HCT116 (cell line): Measurements from ENCODE around the gene HUS1B. TPM values are rescaled to one million over a fixed set of nuclear protein-coding genes. Genes with fewer than 3 reads are reported as not detected.

Experiments used
- ATAC-seq: fragments of 200-7000 bp; cut with Tn5 transposase; 2 replicates; pipeline ENCODE4 v1.9.1; 2020; ENCODE audit warnings: mild to moderate bottlenecking, moderate library complexity
- BruUV-seq: library from RNA; stranded (reverse); fragments of 400-500 nt; replicated peaks from 2 replicates; lab custom pipeline; 2021; lab: Mats Ljungman, UMichigan
- CTCF ChIA-PET: fragments of 300-600 bp; sonication (Branson Sonifier 250); formaldehyde crosslinking; loops from one replicate; lab custom pipeline; 2021; ENCODE audit warnings: antibody characterized with exemption; lab: Charles Lee
- POLR2A ChIA-PET: fragments of 300-600, 350-600 bp; sonication (Branson Sonifier 250); formaldehyde crosslinking; loops from one replicate; lab custom pipeline; 2021; ENCODE audit warnings: antibody characterized with exemption; lab: Charles Lee
- RAD21 ChIA-PET, 2 experiments: fragments of 300-600 bp; sonication (Branson Sonifier 250); formaldehyde crosslinking; loops; one replicate each; lab custom pipeline; 2023; ENCODE audit warnings: low total read pairs in 2 of 2; ENCODE audit not compliant: uncharacterized antibody in 2 of 2, unreplicated experiment in 2 of 2, low non-redundant PET in 1 of 2; lab: Charles Lee
- DNase-seq: peaks from one replicate; pipeline ENCODE4 v3.0.0-alpha.2; 2010; ENCODE audit warnings: low read depth, low spot score
- H2AFZ ChIP-seq: fragments of 200-600 bp; shearing (Covaris generic), sonication (generic); 2 replicates; pipeline ENCODE4 v1.6.1; 2017; ENCODE audit warnings: low read depth, mixed run types, mixed read lengths, antibody characterized with exemption, low read length; ENCODE audit not compliant: poor library complexity, severe bottlenecking
- H3K27ac ChIP-seq: 2 replicates; pipeline ENCODE4 v1.5.1; 2012; ENCODE audit warnings: low read depth, low read length
- H3K27me3 ChIP-seq: fragments of 200-600 bp; sonication (generic); 2 replicates; pipeline ENCODE4 v1.6.1; 2016; ENCODE audit warnings: mixed run types, low read length, mixed read lengths; ENCODE audit not compliant: insufficient read depth
- H3K36me3 ChIP-seq, 2 experiments: fragments of 200-500 bp in 1 of 2; fragments of 200-600 bp in 1 of 2; sonication (Bioruptor generic) in 1 of 2; sonication (generic) in 1 of 2; 2 replicates each; pipeline versions ENCODE4 v1.5.1 to v1.6.1; 2014 to 2016; ENCODE audit warnings: low read length in 2 of 2, inconsistent platforms in 1 of 2, mixed read lengths in 1 of 2, mixed run types in 1 of 2; ENCODE audit not compliant: insufficient read depth in 2 of 2, control insufficient read depth in 1 of 2
- H3K4me1 ChIP-seq, 2 experiments: fragments of 200-600 bp in 1 of 2; sonication (generic) in 1 of 2; 2 replicates each; pipeline versions ENCODE4 v1.5.1 to v1.6.1; 2012 to 2017; ENCODE audit warnings: low read length in 2 of 2, inconsistent platforms in 1 of 2, mild to moderate bottlenecking in 1 of 2, mixed read lengths in 1 of 2, mixed run types in 1 of 2, moderate library complexity in 1 of 2; ENCODE audit not compliant: insufficient read depth in 2 of 2, control insufficient read depth in 1 of 2
- H3K4me2 ChIP-seq: fragments of 200-600 bp; sonication (generic); 2 replicates; pipeline ENCODE4 v1.6.1; 2017; ENCODE audit warnings: mixed run types, low read length, mixed read lengths
- H3K4me3 ChIP-seq, 2 experiments: fragments of 200-600 bp in 1 of 2; sonication (generic) in 1 of 2; replicated peaks in 1 of 2; 2 replicates each; pipeline ENCODE4 v1.5.1; 2011 to 2016; ENCODE audit warnings: low read length in 2 of 2, control low read depth in 1 of 2, low read depth in 1 of 2, mild to moderate bottlenecking in 1 of 2, mixed read lengths in 1 of 2, mixed run types in 1 of 2
- H3K79me2 ChIP-seq: fragments of 200-600 bp; sonication (generic); 2 replicates; pipeline ENCODE4 v1.6.1; 2017; ENCODE audit warnings: mild to moderate bottlenecking, mixed run types, low read length, moderate library complexity, mixed read lengths; ENCODE audit not compliant: insufficient read depth
- H3K9ac ChIP-seq: fragments of 200-600 bp; sonication (generic); 2 replicates; pipeline ENCODE4 v1.6.1; 2016; ENCODE audit warnings: low read length, mixed read lengths
- H3K9me2 ChIP-seq: fragments of 200-600 bp; sonication (generic), shearing (Covaris generic); 2 replicates; pipeline ENCODE4 v1.6.1; 2017; ENCODE audit warnings: mixed run types, mild to moderate bottlenecking, moderate library complexity; ENCODE audit not compliant: insufficient read depth
- H3K9me3 ChIP-seq, 2 experiments: fragments of 200-500 bp in 1 of 2; fragments of 200-600 bp in 1 of 2; sonication (Bioruptor generic) in 1 of 2; sonication (generic) in 1 of 2; 2 replicates each; pipeline ENCODE4 v1.6.1; 2014 to 2017; ENCODE audit warnings: low read length in 2 of 2, mixed read lengths in 2 of 2, inconsistent platforms in 1 of 2, low read depth in 1 of 2, mild to moderate bottlenecking in 1 of 2, mixed run types in 1 of 2, moderate library complexity in 1 of 2; ENCODE audit not compliant: control insufficient read depth in 1 of 2, insufficient read depth in 1 of 2
- H4K20me1 ChIP-seq: fragments of 200-600 bp; sonication (generic), shearing (Covaris generic); 2 replicates; pipeline ENCODE4 v1.6.1; 2017; ENCODE audit warnings: mixed run types, mild to moderate bottlenecking, moderate library complexity; ENCODE audit not compliant: insufficient read depth
- CEBPB ChIP-seq: IDR thresholded peaks from 2 replicates; pipeline ENCODE4 v1.6.1; 2012; ENCODE audit warnings: low read depth
- EGR1 ChIP-seq: IDR thresholded peaks from 2 replicates; pipeline ENCODE4 v1.6.1; 2012; ENCODE audit warnings: low read depth
- EZH2 ChIP-seq: fragments of 200-600 bp; sonication (generic); IDR thresholded peaks from 2 replicates; pipeline ENCODE4 v1.6.1; 2017; ENCODE audit warnings: antibody characterized with exemption, mixed run types
- EZH2phosphoT487 ChIP-seq: fragments of 200-600 bp; IDR thresholded peaks from 2 replicates; pipeline ENCODE4 v1.6.1; 2018; ENCODE audit warnings: antibody characterized with exemption, borderline replicate concordance
- FOSL1 ChIP-seq: IDR thresholded peaks from 2 replicates; pipeline ENCODE4 v1.6.1; 2012; ENCODE audit warnings: low read depth
- JUND ChIP-seq: IDR thresholded peaks from 2 replicates; pipeline ENCODE4 v1.6.1; 2012
- POLR2A ChIP-seq: IDR thresholded peaks from 2 replicates; pipeline ENCODE4 v1.7.0; 2011; ENCODE audit warnings: borderline replicate concordance; ENCODE audit not compliant: insufficient read depth, insufficient read length; ENCODE audit errors: extremely low read depth
- POLR2AphosphoS5 ChIP-seq: IDR thresholded peaks from 2 replicates; pipeline ENCODE4 v1.6.1; 2011; ENCODE audit warnings: mild to moderate bottlenecking, low read depth, low read length, moderate library complexity
- RAD21 ChIP-seq: IDR thresholded peaks from 2 replicates; pipeline ENCODE4 v1.6.1; 2012; ENCODE audit warnings: low read depth, mild to moderate bottlenecking
- SIN3A ChIP-seq: IDR thresholded peaks from 2 replicates; pipeline ENCODE4 v1.6.1; 2012; ENCODE audit warnings: low read depth
- SP1 ChIP-seq: IDR thresholded peaks from 2 replicates; pipeline ENCODE4 v1.6.1; 2012; ENCODE audit warnings: low read depth
- SRF ChIP-seq: IDR thresholded peaks from 2 replicates; pipeline ENCODE4 v1.6.1; 2012; ENCODE audit warnings: low read depth
- ZNF274 ChIP-seq: fragments of 200-500 bp; sonication (Bioruptor generic); IDR thresholded peaks from 2 replicates; pipeline ENCODE4 v1.6.1; 2014; ENCODE audit warnings: mild to moderate bottlenecking, low read depth, low read length, inconsistent platforms
- intact Hi-C: fragments of 100-400 bp; cut with micrococcal nuclease; formaldehyde crosslinking; loops from 2 replicates; pipeline ENCODE4 v1.10.0; 2022
- total RNA-seq: library from RNA; stranded (reverse); gene quantifications from one replicate; pipeline ENCODE4 v1.2.1, GENCODE V29; 2021; ENCODE audit not compliant: unreplicated experiment
- TF ChIP-seq, protein P1 (sequence below): IDR thresholded peaks from 2 replicates; pipeline ENCODE4 v1.6.1; 2012; ENCODE audit warnings: low read depth
- TF ChIP-seq, protein P2 (sequence below): IDR thresholded peaks from 2 replicates; pipeline ENCODE4 v1.6.1; 2012

Gene HUS1B
- total RNA-seq, 1 experiment from 2014 or later: 0.76 TPM

DNA sequence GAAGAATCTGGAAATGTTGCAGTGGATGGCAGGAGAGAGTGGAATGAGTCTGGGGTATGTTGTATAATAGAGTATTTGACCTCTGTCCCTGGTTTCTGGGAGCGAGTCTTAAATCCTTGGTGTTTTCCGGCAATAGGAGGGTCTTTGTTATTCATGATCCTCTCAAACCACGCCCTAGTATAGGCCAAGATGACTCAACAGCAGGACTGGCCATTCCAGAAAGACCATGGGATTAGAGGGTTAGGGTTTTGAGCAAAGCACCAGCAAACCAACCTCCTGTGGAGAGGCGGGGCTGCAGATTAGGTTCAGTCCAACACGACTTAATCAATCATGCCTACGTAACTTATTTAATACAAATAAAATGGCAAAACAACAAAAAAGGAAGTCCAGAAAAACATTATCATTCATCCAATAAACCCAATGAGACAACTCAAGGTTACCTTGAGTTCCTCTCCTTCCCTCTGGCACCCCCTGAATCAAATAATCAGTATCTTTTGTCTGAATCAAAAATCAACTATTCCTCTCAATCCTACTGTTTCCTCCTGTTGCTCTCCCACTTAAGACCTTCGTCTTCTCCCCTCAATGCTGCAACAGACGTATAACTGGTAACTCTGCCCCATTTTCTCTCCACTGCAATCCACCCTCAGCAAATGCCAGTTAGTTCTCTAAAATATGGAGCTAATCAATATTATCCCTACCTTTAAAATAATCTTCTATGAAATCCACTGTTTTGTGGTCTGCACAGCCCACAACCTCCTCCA, 15.5 kb downstream of the HUS1B start:
- intact Hi-C loops: no loop called here
- RAD21 ChIA-PET: no interaction called here
- H3K27ac ChIP-seq: no peak overlapping the region
- H2AFZ ChIP-seq: no peak overlapping the region
- H3K27me3 ChIP-seq: no peaks in the 10 kb centered on the region
- no peaks in the 10 kb centered on the region; the same call in 1 of the 2 replicates for H3K79me2 ChIP-seq
- no peak overlapping the region for H3K9ac ChIP-seq
- H4K20me1 ChIP-seq: no peaks in the 10 kb centered on the region; the same call in 1 of the 2 replicates
- CTCF ChIA-PET: no interaction called here
- DNase-seq: no peak
- BruUV-seq: no TSS peak
- H3K9me2 ChIP-seq: no peaks in the 10 kb centered on the region
- no peaks in the 10 kb centered on the region for H3K9me3 ChIP-seq
- H3K36me3 ChIP-seq: no peaks in the 10 kb centered on the region; a peak in 2 of 4 replicates
- no peak for ATAC-seq
- TF ChIP-seq POLR2AphosphoS5 (no peak), JUND (no peak), SP1 (no peak), RAD21 (no peak), ZNF274 (no peak), EZH2 (no peak), EGR1 (no peak), EZH2phosphoT487 (no peak), SIN3A (no peak), SRF (no peak), FOSL1 (no peak), CEBPB (no peak), POLR2A (no peak)
- TF ChIP-seq, protein P1, sequence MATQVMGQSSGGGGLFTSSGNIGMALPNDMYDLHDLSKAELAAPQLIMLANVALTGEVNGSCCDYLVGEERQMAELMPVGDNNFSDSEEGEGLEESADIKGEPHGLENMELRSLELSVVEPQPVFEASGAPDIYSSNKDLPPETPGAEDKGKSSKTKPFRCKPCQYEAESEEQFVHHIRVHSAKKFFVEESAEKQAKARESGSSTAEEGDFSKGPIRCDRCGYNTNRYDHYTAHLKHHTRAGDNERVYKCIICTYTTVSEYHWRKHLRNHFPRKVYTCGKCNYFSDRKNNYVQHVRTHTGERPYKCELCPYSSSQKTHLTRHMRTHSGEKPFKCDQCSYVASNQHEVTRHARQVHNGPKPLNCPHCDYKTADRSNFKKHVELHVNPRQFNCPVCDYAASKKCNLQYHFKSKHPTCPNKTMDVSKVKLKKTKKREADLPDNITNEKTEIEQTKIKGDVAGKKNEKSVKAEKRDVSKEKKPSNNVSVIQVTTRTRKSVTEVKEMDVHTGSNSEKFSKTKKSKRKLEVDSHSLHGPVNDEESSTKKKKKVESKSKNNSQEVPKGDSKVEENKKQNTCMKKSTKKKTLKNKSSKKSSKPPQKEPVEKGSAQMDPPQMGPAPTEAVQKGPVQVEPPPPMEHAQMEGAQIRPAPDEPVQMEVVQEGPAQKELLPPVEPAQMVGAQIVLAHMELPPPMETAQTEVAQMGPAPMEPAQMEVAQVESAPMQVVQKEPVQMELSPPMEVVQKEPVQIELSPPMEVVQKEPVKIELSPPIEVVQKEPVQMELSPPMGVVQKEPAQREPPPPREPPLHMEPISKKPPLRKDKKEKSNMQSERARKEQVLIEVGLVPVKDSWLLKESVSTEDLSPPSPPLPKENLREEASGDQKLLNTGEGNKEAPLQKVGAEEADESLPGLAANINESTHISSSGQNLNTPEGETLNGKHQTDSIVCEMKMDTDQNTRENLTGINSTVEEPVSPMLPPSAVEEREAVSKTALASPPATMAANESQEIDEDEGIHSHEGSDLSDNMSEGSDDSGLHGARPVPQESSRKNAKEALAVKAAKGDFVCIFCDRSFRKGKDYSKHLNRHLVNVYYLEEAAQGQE: no peak
- TF ChIP-seq, protein P2, sequence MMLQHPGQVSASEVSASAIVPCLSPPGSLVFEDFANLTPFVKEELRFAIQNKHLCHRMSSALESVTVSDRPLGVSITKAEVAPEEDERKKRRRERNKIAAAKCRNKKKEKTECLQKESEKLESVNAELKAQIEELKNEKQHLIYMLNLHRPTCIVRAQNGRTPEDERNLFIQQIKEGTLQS: no peak
- TF ChIP-seq, all 23 proteins: peak for 0
- Histone ChIP-seq H3K4me3 (no peak overlapping the region), H3K4me2 (no peak overlapping the region), H3K4me1 (no peaks in the 10 kb centered on the region)
- POLR2A ChIA-PET: no interaction called here
